Stimulated activated CD4-positive, alpha-beta T cell treated with anti-CD3 and anti-CD28 coated beads, Interleukin-1b, Interleukin-23, amount 100 ng/mL, for 1 hour (primary cell): ENCODE results near the gene GCM1.
"Not testable (repeated sequence)": the region's sequence is repeated elsewhere in the genome, so short reads cannot be mapped to it uniquely, and the experiment has no call there.

Source experiments
- DNase-seq, 2 donors: peaks; one replicate each; pipeline ENCODE4 v3.0.0-alpha.2; 2020; ENCODE audit warnings: low read depth in 2 of 2

GCM1 gene, protein sequence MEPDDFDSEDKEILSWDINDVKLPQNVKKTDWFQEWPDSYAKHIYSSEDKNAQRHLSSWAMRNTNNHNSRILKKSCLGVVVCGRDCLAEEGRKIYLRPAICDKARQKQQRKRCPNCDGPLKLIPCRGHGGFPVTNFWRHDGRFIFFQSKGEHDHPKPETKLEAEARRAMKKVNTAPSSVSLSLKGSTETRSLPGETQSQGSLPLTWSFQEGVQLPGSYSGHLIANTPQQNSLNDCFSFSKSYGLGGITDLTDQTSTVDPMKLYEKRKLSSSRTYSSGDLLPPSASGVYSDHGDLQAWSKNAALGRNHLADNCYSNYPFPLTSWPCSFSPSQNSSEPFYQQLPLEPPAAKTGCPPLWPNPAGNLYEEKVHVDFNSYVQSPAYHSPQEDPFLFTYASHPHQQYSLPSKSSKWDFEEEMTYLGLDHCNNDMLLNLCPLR

DNA sequence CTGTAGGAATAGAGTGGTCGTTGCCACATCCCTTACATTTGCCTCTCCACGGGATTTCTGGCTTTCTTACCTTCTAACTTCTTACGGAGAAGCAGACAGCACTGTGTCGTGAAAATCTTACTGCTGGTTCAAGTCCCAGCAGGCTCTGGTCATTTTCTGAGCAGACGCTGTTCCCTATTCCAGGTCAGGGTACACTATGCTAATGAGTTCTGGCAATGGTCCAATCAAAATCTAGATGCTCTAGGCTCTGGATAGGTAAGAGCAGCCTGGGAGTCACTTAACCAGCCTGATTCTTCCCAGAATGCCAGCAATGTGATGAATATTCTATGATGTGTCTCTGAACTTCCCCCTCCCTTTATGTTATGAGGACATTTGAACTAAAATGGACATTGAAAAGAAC lies at the start of gene GCM1:
TSS of gene GCM1 (minus strand) at position 158 of the 400 bp plus-strand sequence. CDS start 3,209 bp downstream, outside the sequence.
- DNase-seq = no peak

DNA sequence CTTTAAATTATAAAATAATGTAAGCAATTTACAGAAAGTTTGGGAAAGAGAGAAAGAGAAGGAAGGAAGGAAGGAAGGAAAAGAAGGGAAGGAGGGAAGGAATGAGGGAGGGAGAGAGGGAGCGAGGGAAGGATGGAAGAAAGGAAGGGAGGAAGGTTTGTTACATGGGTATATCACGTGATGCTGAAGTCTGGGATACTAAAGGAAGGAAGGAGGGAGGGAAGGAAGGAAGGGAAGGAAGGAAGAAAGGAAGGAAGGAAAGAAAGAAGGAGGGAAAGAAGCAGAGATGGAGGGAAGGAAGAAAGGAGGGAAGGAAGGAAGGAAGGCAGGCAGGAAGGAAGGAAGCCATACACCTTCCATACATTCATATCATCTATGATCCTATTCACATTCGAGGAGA lies 48.9 kb upstream of the GCM1 start:
- DNase-seq = no peak

DNA sequence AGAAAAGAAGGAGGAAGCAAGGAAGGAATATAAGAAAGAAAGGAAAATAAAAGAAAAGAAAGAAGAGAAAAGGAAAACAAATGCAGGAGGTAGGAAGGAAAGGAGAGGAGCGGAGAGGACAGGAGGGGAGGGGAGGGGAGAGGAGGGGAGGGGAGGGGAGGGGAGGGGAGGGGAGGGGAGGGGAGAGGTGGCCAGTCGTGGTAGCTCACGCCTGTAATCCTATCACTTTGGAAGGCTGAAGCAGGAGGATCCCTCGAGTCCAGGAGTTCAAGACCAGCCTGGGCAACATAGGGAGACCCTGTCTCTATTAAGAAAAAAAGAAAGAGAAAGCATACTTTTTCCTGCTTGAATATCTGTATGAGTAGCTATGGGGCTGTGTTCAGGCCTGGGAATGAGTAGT lies 46.4 kb upstream of the GCM1 start:
- DNase-seq = no peak

DNA sequence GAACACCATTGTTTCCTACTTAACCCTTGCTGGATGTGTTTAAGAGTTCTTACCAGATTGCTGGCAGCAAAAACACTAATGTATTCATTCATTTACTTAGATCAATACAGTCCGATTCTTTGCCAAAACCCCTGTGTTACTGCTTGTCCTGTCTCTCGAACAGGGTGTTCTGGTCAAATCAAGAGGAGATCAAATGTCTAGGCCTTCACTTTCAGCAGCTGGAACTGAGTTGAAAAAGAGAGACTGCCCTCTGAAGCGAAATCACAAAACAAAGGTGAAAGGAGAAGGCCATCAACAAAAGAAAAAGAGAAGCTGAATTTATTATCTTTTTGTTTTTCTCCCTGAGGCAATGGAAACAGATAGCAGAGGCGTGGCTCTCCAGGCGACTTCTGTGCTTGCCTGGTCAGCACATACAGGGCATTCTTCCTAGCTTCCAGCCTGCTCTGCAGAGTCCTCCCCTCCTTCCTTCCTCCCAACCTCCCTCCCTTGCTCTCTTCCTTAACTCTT lies 44.1 kb upstream of the GCM1 start:
- DNase-seq = no peak

DNA sequence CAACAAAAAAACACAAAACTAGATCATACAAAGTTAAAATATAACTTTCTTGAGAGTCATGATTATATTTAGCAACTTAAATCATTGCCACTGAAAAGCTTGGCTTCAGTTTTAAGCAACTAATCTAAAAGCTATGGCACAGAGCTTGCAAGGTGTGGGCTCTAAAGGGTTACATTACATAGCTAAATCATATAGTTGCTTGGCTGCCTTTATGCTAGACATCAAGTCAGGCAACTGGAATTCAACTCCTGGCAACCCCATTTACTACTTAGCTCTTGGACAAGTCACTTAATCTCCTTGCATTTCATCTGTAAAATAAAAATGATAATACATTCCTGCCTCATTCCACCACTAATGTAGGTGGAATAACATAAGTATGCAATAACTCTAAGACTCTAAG lies 40.9 kb upstream of the GCM1 start:
- DNase-seq = no peak

DNA sequence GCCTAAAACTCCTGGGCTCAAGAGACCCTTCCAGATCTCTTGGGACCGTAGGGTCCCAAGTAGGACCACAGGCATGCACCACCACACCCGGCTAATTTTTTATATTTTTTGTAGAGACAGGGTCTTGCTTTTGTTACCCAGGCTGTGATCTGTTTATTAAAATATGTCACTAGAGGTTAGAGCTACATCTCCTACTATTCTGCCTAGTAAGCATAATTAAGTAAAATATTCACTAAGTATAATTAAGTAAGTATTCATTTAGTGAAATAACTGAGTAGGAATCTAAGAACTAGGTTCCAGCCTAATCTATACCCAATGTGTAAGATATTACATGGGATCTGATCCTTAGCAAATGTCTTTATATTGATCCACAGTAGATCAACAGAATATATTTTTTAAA lies 40.2 kb upstream of the GCM1 start:
- no peak for DNase-seq

DNA sequence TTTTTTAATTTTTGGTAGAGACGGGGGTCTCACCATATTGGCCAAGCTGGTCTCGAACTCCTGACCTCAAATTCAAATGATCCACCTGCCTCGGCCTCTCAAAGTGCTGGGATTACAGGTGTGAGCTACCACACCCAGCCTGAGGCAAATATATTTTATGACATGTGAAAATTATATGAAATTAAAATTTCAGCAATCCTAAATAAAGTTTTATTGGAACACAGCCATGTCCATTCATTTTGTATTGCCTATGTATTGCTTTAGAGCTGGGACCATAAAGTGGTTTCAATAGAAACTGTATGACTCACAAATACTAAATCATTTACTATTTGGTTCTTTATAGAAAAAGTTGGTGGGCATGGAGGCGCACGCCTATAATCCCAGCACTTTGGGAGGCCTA lies 32.0 kb upstream of the GCM1 start:
- no peak for DNase-seq

DNA sequence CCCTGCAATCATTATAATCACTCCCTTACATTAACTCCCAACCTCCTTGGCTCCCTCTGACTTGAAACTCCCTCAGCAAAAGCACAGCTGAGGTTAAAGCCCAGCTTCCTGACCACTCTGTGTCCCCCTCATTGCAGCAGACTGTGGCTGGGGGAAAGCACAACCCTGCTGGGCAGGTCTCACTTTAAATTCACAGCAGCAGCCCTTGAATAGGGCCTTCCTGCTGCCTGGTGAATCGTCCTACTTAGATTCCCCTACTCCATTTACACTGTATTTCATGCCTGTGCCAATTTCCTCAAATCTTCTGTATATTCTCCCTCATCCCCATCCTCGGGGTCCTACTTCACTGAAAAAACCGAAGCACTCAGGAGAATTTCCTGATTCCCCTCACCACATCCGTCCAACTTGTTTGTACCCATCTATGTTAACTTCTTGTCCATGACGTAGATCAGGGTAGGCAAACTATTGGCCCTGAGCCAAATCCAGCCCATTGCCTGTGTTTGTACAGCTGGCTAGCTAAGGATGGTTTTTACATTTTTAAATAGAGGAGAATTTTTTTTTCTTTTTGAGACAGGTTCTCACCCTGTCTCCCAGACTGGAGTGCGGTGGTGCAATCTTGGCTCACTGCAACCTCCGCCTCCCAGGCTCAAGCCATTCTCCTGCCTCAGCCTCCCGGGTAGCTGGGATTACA lies 31.5 kb upstream of the GCM1 start:
- no peak for DNase-seq

DNA sequence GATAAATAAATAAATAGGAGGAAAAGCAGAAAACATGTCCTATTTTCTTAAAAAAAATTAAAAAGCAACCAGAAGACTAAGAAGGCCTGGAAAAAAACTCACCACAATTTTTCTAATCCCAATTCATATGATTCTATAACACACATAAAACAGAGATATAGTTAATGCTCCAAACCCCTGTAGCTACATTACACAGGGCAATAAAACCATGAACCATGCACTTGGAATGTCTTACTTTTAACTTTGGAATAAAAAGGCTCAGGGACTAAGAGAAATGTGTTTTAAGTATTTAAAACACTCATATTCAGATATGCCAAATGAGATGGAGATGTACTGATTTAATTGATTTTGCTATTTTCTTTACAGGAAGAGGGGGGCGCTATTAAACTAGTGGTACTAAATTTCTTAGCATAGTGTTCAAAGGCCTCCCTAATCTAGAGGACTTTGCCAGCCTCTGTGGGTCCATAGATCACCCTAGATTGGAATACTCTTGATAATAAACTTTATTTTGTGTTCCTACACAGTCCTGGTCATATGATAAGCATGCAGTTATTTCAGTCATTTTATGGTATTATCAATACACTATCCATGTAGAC lies 30.3 kb upstream of the GCM1 start:
- DNase-seq = no peak

DNA sequence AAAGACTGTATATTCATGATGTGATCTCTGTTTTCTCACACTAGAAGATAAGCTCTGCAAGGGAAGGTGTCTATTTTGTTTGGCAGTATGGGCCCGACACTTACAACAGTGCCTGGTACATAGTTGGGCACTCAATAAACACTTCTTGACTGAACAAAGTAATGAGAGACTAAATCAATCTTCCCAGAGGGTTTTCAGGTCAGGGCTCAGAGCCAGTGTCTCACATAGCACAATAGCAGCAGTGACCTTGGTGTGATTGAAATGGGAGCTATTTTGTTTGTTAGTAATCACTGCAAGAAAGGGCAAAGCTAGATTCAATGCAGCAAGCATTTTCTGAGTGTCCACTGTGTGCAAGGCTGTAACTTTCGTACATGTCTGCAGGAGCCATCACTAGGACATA lies 26.4 kb upstream of the GCM1 start:
- DNase-seq = no peak

DNA sequence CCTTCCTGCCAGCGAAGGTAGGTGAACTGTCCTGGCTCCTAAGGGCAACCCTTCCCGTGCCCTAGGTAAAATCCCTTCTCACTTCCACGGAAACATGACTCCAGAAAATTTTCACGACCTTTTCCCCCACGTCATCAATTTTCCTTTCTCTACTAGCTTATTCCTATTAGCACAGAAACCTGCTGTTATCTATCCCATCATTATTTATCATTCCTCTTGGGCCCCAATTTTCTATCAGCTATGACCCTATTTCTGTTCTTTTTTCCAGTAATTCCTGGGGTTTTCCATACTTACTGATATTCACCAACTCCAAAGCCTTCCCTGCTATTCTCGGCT lies 23.8 kb upstream of the GCM1 start:
- DNase-seq = no peak

DNA sequence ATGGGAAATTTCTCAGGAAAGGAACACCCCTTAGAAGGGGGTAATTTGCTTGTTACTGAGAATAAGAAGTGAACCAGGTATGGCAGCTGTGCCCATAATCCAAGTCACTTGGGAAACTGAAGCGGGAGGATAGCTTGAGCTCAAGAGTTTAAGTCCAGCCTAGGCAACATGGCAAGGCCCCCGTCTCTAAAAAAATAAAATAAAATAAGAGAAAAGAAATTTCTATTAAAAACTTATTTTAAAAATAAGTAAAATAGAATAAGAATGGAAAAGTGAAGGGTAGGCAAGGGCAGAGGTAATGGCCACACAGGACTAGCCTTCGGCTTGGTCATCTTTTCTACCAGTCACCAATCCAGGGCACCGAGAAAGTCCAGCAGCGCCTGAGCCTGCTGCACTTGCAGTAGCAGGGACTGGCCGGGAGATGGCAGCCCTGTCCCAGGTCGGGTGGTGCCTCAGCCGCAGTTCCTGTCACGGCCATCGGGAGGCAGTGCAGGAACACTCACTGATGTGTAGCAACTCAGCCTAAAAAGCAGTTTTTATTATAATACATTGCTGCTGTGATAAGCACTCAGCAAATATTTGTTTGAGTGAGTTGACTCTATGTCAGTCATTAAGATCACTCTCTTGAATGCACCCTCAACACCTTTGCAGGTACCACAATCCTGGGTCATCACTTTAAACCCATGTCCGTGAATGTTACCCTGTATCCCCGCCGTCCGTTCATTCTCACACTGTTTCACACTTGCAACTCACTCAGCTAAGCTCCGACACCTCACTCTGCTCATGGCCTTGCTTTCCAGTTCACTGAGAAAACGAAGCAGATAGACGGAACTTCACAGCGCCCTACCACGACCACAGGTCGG lies 23.2 kb upstream of the GCM1 start:
- peak; percentile 80 to 88 for DNase-seq

DNA sequence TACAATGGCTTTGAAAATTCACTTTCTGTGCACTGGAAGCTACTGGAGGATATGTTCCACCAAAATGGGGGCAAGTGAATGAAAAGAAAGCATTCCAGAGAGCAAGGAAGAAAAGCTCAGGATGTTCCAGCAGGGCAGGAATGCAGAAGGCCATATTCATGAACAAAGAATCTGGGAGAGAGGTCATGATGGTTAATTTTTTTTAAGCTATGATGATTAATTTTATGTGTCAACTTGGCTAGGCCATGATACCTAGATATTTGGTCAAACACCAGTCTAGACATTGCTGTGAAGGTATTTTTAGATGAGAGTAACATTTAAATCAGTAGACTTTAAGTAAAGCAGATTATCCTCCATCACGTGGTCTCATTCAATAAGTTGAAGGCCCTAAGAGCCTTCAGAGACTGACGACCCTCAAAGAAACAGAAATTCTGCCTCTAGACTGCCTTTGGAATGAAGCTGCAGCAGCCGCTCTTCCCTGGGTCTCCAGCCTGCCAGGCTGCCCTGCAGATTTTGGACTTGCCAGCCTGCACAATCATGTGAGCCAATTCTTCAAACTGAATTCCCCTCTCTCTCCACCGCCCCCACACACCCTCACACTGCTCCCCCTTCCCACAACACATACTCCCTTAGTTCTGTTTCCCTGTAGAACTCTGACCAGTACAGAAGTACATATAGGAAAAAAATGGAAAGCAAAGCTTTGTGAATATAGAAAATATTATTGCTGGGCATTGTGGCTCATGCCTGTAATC lies 20.1 kb upstream of the GCM1 start:
- no peak for DNase-seq

DNA sequence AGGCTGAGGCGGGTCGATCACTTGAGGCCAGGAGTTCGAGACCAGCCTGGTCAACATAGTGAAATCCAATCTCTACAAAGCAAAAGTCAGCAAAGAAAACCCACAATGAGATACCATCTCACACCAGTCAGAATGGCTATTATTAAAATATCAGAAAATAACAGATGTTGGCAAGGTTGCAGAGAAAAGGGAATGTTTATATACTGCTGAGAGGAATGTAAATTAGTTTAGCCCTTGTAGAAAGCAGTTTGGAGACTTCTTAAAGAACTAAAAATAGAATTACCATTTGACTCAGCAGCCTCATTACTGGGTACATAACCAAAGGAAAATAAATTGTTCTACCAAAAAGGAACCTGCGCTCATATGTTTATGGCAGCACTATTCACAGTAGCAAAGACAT lies 16.7 kb upstream of the GCM1 start:
- DNase-seq = no peak

DNA sequence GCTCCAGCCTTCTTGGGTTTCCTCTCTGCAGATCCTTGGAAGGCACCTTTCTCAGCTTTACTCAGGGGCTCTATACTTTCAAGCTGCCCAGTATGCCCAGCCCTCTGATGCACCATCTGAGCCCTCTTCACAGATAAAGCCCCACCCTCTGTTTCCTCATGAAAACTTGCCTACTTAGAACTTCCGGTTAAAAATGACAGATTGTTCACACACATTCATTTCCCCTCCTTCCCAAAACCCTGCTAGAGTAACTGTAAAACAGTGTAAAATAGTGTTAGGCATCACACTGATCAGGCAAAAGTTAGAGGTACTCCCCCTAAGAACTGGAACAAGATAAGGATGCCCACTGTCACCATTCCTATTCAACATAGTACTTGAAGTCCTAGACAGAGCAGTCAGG lies 14.0 kb upstream of the GCM1 start:
- no peak for DNase-seq

DNA sequence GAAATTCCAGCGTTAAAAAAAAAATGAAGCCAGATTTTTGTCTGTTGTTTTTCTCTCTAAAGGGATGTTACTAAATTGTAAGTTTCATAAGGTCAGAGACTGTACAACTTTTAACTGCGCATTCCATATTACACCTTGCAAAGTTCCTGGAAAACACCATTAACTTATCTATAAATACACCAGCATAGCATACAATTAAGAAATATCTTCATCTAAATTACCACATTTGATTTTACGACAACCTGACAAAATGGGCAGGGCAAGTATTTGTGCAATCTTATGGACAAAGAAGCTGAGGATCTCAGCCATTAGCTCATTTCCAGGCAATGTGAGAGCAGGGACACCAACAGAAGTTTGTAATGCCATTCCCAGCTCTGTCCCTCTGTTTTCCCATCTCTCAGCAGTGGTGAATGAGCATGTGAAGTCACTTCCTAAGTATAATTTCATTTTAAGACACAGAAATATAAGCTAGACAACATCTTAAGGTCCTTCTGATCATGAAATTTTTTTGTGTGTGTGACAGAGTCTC lies 12.9 kb upstream of the GCM1 start:
- no peak for DNase-seq

DNA sequence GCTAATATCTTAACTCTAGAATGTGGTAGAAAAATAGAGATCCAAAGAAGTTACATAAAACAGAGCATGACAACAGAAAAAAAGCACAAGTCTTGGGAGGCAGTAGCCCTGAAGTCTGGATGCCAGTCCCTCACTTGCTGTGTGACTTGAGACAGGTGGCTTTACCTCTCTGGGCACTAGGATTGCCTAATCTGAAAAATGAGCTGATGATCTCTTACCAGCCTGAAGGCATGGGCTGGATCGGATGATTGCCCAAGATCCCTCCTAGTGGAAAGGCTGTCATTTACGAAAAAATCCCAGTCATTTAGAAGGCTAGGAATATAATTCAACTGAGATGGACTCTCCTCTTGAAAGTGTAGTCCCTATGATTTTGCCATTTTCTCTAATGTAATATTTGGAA lies 10.9 kb upstream of the GCM1 start:
- DNase-seq = no peak

DNA sequence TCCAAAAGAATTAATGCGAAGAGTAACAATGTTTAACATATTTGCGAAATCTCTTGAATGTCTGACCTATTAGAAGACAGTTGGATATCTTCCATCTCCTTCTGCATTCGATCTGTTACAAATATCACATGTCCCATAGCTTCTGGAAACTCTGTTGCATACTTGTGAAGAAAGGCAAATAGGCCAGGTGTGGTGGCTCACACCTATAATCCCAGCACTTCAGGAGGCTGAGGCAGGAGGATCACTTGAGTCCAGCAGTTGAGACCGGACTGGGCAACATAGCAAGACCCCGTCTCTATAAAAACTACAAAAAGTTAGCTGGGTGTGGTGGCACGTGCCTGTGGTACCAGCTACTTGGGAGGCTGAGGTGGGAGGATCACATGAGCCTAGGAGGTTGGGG lies 9.4 kb upstream of the GCM1 start:
- not testable (repeated sequence) for DNase-seq

DNA sequence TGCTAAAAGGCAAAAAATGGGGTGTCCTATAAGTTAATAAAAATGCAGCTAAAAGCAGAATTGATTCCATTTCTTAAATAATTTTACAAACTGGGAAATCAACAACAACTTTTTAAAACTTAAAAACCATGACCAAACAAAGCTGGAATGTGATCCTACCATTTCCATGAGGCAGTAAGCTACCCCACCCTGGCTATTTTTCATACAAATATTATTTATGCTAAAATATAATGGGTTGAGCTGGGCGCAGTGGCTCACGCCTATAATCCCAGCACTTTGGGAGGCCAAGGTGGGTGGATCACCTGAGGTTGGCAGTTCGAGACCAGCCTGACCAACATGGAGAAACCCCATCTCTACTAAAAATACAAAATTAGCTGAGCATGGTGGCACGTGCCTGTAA lies 6.6 kb upstream of the GCM1 start:
- not testable (repeated sequence) for DNase-seq

DNA sequence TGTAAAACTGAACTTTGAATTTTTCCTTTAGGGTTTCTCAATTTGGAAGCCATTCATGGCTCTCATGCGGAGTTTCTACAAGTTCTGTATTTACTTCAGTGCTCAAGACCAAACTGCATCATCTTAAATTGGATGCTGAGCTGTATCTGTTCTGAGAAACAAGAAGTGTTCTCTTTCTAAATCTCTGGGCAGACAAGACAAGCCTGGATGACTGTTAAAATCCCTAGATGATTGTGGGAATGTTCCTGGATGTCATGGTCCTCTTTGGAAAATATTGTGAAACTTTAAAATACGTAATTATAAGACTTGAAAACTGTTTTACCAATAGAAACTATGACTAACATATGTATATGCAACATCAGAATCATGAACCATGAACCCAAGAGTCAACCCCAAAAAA lies 6.2 kb upstream of the GCM1 start:
- no peak for DNase-seq

DNA sequence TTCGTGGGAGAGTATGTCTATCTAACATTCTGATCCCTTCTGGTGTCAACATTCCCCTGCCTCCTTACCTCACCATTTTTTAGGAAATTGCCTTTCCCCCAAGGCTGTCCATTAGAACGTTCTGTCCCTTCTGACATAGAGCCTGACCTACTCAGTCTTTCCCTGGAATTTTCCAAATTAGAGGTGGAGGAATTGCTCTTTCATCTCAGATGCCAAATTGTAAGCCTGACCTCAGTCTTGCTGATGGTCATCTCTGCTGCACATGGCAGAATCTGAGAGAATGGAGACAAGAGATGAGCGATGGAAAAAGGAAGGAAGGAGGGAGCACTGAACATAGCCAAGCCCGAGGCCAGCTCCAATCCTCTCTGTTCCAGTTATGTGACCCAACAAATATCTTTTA lies 5.4 kb upstream of the GCM1 start:
- DNase-seq = no peak
